ENCODE data around the gene PRDX3.

PRDX3 gene

DNA sequence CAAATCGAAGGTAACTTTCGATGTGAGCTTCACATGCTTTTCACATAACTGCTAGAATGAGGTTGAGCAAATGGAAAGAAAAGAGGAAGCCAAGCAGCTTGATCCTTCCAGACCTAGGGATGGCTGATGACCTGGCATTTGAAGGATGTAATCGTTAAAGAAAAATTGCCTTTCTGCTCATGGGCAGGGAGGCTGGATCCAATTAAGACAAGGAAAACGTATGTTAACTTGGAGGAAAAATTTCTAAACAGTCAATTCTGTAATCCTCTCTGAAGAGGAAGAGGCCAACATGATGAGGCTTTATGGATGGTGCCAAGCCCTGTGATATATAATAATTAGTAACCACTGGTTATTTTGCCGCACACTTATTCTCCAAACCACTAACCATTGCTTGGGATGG lies 41.3 kb upstream of the PRDX3 start:
- peak; percentile 80 for DNase-seq (ENCODE audit: extremely low read depth, low read depth)
- TF ChIP-seq, protein P1, sequence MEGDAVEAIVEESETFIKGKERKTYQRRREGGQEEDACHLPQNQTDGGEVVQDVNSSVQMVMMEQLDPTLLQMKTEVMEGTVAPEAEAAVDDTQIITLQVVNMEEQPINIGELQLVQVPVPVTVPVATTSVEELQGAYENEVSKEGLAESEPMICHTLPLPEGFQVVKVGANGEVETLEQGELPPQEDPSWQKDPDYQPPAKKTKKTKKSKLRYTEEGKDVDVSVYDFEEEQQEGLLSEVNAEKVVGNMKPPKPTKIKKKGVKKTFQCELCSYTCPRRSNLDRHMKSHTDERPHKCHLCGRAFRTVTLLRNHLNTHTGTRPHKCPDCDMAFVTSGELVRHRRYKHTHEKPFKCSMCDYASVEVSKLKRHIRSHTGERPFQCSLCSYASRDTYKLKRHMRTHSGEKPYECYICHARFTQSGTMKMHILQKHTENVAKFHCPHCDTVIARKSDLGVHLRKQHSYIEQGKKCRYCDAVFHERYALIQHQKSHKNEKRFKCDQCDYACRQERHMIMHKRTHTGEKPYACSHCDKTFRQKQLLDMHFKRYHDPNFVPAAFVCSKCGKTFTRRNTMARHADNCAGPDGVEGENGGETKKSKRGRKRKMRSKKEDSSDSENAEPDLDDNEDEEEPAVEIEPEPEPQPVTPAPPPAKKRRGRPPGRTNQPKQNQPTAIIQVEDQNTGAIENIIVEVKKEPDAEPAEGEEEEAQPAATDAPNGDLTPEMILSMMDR (IDR thresholded peaks at IDR 0.05; ENCODE audit: low read depth, low read length), result no peak

DNA sequence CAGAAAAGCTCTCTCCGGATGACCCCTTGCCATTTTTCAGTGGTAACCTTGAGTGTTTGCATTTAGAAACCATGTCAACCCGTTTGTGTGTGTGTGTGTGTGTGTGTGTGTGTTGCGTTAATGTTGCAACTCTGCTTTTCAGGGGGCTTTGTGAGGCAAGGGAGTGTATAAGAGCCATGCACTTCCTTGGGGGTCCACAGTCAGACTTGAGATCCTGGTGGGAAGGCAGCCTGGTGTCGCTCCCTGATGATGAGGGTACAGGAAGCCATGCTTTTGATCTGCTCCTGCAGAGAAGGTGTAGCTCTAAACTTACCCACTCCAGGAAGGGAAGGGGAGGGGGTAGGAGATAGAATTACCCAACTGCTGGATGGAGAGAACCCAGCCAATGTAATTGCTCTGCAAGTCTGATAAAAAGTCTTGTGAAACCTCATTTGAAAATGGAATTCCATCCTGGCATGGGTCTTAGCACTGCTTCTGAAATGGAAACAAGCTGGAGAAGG lies 39.4 kb upstream of the PRDX3 start:
- DNase-seq (ENCODE audit: extremely low read depth, low read depth), result no peak
- TF ChIP-seq, protein P1 (IDR thresholded peaks at IDR 0.05; ENCODE audit: low read depth, low read length), result no peak

DNA sequence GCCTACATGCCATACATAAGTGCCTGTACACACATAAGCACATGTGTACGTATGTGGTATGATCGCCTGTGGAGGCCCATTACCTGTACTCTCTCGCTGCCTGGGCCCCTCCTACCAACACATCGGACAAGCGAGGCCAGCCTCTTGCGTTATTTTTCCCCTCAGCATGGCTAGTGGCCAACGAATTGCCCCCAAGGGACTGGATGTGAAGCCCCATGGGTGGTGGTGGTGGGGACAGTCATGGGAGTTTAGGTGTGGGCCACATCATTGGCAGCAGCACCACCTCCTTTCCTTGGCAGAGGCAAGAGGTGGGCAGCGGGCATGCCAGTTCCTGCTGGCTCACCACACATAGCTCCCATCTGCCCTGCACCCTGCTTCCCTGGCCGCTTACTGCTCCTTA lies 38.8 kb upstream of the PRDX3 start:
- TF ChIP-seq, protein P1 (IDR thresholded peaks at IDR 0.05; ENCODE audit: low read depth, low read length), result no peak

DNA sequence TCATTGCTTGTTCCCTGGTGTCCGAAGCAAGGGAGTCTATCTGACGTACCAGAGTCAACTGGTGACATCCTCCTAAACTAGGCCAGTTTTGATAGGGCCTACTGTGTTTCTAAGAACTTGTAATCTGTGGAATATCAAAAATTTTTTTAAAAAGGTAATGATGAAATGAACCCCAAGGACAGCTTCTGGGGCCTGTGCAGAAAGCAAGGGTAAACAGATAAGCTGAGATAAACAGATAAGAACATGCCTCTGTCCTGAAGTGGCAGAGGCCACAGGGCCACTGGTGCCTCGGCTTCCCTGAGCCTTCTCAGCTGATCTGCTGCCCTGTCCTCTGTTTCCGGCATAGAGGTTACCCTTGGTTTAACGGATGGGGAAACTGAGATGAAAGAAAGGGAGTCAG lies 37.5 kb upstream of the PRDX3 start:
- DNase-seq (ENCODE audit: extremely low read depth, low read depth), result no peak
- TF ChIP-seq, protein P1 (IDR thresholded peaks at IDR 0.05; ENCODE audit: low read depth, low read length), result no peak

More for the DNA sequence above, 38.8 kb upstream of the PRDX3 start:
- DNase-seq (ENCODE audit: extremely low read depth, low read depth), result no peak

DNA sequence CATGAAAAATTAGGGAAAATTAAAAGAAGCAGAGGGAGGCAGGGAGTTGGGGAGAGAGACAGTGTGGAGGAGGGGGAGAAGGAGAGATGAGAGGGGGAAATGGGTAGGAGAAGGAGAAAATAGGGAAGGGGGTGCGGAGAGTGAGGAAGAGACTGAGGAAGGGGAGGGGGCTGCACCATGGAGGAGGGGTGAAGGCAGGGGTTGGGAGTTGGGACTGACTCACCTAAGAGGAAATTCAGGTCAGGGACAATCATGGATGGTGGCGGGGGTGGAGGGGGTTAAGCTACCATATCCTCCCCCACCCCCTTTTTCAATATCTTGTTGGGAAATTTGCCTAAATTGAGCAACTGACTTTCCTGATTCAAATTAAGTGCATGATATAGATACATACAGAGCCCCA lies 36.8 kb upstream of the PRDX3 start:
- no peak for DNase-seq (ENCODE audit: extremely low read depth, low read depth)

DNA sequence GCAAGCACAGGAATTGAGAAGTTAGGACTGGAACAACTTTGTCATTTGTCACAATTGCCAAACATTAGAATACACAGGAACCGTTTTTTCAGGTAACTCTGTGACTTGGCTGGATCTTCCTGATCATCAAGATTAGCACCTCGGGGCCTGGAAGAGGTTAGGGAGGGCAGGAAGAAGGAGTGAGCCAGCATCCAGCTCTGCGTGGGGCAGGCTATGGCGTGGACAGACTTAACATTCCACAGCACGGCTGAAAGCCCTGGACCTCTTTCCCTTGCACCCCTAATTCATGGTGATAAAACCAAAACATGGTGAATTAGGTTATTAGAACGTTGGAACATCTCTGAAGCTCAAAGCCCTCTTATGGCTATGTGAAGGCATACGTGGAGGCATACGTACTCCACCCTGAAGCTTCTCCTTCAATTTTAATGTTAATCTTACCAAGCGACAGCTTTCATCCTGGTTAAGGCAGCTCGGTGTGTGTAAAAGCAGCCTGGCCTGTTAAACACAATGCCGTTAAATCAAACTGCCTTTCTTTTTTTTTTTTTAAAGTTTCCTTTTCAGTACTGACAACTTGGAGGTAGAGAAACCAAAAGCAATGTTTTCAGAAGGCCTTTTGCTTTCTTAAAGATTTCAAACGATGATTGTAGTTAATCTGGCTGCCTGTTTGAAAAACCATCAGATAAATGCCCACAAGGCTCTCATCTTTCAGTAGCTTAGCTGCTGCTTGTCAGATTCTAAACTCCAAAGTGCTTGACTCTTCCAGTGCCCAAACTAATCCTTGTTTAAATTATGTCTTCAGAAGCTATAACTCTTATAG lies 33.2 kb upstream of the PRDX3 start:
- TF ChIP-seq, protein P1 (IDR thresholded peaks at IDR 0.05; ENCODE audit: low read depth, low read length), result no peak
- no peak for DNase-seq (ENCODE audit: extremely low read depth, low read depth)

More for the DNA sequence above, 36.8 kb upstream of the PRDX3 start:
- TF ChIP-seq, protein P1 (IDR thresholded peaks at IDR 0.05; ENCODE audit: low read depth, low read length), result no peak

DNA sequence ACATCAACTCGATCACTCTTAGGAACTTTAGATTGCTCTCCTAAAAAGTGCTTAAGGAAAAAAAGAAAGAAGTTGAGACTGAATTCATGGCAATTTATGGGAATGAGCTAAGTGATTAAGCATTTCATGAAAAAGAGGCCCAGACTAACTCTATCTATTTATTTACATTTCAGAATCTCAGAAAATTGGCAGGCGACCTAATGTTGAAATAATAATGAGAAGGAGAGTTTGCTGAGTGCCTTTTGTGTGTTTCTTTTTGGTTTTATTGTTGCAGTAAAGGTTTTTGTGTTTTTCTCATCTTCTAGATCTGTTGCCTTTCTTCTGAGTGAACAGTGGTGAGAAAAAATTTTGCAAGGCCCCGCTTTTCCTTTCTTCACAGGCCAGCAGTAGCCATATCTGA lies 32.6 kb upstream of the PRDX3 start:
- TF ChIP-seq, protein P1 (IDR thresholded peaks at IDR 0.05; ENCODE audit: low read depth, low read length), result no peak
- DNase-seq (ENCODE audit: extremely low read depth, low read depth), result no peak
